IgD-negative memory B cell (primary cell): ENCODE measurements around the gene CEP89. TPM values are rescaled to one million over a fixed set of nuclear protein-coding genes. Genes with fewer than 3 reads are reported as not detected.
A peak's percentile ranks its signal among the peaks of the same experiment; 100 is the strongest.
"Not testable (repeated sequence)": the region's sequence is repeated elsewhere in the genome, so short reads cannot be mapped to it uniquely, and the experiment has no call there.

Experiments used
- H3K27ac Mint-ChIP-seq, 3 donors: one replicate each; pipeline ENCODE4 v1.8.0; 2020 to 2022; ENCODE audit warnings: mild to moderate bottlenecking in 3 of 3, mixed read lengths in 3 of 3, moderate library complexity in 1 of 3
- H3K27me3 Mint-ChIP-seq: one replicate; pipeline ENCODE4 v1.8.0; 2021; ENCODE audit warnings: mixed read lengths
- H3K36me3 Mint-ChIP-seq: one replicate; pipeline ENCODE4 v1.8.0; 2020; ENCODE audit warnings: mild to moderate bottlenecking, mixed read lengths
- H3K4me1 Mint-ChIP-seq, 3 donors: one replicate each; pipeline ENCODE4 v1.8.0; 2020 to 2022; ENCODE audit warnings: mixed read lengths in 3 of 3, mild to moderate bottlenecking in 1 of 3
- H3K4me3 Mint-ChIP-seq, 4 donors: one replicate each; pipeline ENCODE4 v1.8.0; 2020 to 2022; ENCODE audit warnings: mild to moderate bottlenecking in 4 of 4, mixed read lengths in 4 of 4, moderate library complexity in 3 of 4
- H3K9me3 Mint-ChIP-seq, 3 donors: one replicate each; pipeline ENCODE4 v1.8.0; 2020 to 2021; ENCODE audit warnings: mixed read lengths in 3 of 3, mild to moderate bottlenecking in 1 of 3
- polyA plus RNA-seq: library from polyadenylated mRNA; unstranded; fragments of 300-500 nt; fragmentation: Illumina TruSeq; gene quantifications from one replicate; pipeline ENCODE4 v1.2.3, GENCODE V29; 2021

Gene CEP89
- polyA plus RNA-seq, 1 donor from 2014 or later = 11.8 TPM

DNA sequence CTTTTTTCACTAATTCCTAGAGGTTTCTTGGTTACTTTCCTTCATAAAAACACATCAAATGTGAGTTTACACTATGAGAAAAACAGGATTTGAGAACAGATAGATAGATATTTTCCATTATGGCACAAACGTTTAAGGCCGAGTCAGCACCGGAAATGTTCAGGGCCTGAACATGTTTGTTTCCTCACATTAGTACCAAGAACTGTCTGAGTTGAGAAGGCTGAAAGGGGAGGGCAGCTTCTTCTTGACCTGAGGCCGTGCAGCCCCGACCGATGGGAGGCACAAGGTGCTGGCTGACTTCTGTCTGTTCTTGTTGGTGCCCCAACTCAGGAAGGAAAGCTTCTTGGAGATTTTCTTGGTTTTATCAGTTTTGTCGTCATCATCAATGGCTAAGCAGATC is 8.0 kb upstream of the CEP89 start:
- H3K36me3 Mint-ChIP-seq, H3K27me3 Mint-ChIP-seq, H3K27ac Mint-ChIP-seq, H3K9me3 Mint-ChIP-seq, H3K4me3 Mint-ChIP-seq, H3K4me1 Mint-ChIP-seq: not testable (repeated sequence)

DNA sequence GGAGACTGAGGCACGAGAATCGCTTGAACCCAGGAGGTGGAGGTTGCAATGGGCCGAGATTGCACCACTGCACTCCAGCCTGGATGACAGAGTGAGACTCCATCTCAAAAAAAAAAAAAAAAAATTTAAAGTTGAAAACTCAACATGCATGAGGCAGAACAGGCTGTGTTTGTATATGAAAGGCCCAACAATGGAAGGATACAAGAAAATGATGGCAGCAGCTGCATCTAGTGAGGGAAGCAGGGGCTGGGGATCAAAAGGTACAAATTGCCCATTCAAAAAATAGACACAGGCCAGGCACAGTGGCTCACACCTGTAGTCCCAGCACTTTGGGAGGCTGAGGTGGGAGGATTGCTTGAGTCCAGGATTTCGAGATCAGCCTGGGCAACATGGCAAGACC is 6.1 kb upstream of the CEP89 start:
- not testable (repeated sequence) for H3K27me3 Mint-ChIP-seq, H3K4me1 Mint-ChIP-seq, H3K4me3 Mint-ChIP-seq, H3K27ac Mint-ChIP-seq, H3K9me3 Mint-ChIP-seq, H3K36me3 Mint-ChIP-seq

- peaks cover 0 to 2% (median under 1%) of the 10 kb centered on the region in 3 donors for H3K4me1 Mint-ChIP-seq
- no peak overlapping the region for H3K27ac Mint-ChIP-seq
- no peaks in the 10 kb centered on the region for H3K9me3 Mint-ChIP-seq
- H3K36me3 Mint-ChIP-seq = peaks cover 1% of the 10 kb centered on the region
- H3K27me3 Mint-ChIP-seq = no peaks in the 10 kb centered on the region
- no peak overlapping the region for H3K4me3 Mint-ChIP-seq
Observed at GRCh38 chr19:32977280-32977679, 5.5 kb upstream of the CEP89 start.

GRCh38 chr19:32976223-32976805 is 4.6 kb upstream of the CEP89 start:
- H3K27me3 Mint-ChIP-seq = no peaks in the 10 kb centered on the region
- H3K27ac Mint-ChIP-seq = peak overlapping the region in 1 of 3 donors; percentile 54
- no peaks in the 10 kb centered on the region for H3K9me3 Mint-ChIP-seq
- peaks cover 6% of the 10 kb centered on the region for H3K36me3 Mint-ChIP-seq
- peak overlapping the region in 2 of 4 donors; percentile 3 to 61 for H3K4me3 Mint-ChIP-seq
- H3K4me1 Mint-ChIP-seq = peaks cover 6 to 8% (median 8%) of the 10 kb centered on the region in 3 donors

DNA sequence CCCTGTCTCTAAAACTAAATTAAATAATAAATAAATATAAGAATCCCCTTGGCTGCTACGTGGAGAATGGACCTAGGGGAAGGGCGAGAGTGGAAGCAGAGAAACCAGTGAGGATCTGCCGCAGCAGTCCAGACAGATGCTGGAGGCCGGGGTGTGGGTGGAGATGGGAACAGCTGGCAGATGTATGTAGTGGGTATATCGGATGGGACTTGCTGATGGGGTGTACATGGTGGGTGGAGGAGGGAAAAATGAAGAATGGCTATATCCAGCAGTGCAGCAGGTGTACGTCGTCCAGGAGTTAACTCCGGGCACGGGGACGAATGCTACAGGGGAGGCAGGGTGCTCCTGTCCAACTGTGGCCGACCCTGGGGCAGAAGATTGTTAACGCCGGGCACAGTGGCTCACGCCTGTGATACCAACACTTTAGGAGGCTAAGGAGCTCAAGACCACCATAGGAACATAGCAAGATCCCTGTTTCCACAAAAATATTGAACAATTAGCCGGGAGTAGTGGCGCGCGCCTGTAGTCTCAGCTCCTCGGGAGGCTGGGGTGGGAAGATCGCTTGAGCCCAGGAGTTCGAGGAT is 654 bp downstream of the CEP89 start:
- Mint-ChIP-seq H3K27ac (peak overlapping the region; percentile 89 to 98 (median 95)), H3K36me3 (peaks cover 4% of the 10 kb centered on the region), H3K4me1 (peaks cover 12 to 17% (median 12%) of the 10 kb centered on the region in 3 donors), H3K9me3 (no peaks in the 10 kb centered on the region), H3K4me3 (peak overlapping the region; percentile 96 to 99 (median 98)), H3K27me3 (no peaks in the 10 kb centered on the region)

GRCh38 chr19:32969549-32969948 is 2.2 kb downstream of the CEP89 start:
- Mint-ChIP-seq H3K4me3 (peak overlapping the region in 1 of 4 donors; percentile 53), H3K9me3 (no peaks in the 10 kb centered on the region), H3K4me1 (peaks cover 12 to 17% (median 12%) of the 10 kb centered on the region in 3 donors), H3K27me3 (no peaks in the 10 kb centered on the region), H3K27ac (no peak overlapping the region), H3K36me3 (peaks cover 4% of the 10 kb centered on the region)

- Mint-ChIP-seq H3K9me3 (no peaks in the 10 kb centered on the region), H3K27ac (no peak overlapping the region)
Observed at GRCh38 chr19:32966750-32967149, 5.0 kb downstream of the CEP89 start.

GRCh38 chr19:32945260-32945659 is 26.5 kb downstream of the CEP89 start:
- Mint-ChIP-seq H3K4me3 (no peak overlapping the region), H3K9me3 (peaks cover 0 to 6% (median 2%) of the 10 kb centered on the region in 3 donors), H3K36me3 (peaks cover 28% of the 10 kb centered on the region), H3K4me1 (no peaks in the 10 kb centered on the region), H3K27ac (no peak overlapping the region), H3K27me3 (no peaks in the 10 kb centered on the region)

More at GRCh38 chr19:32966750-32967149, 5.0 kb downstream of the CEP89 start:
- Mint-ChIP-seq H3K4me1 (peaks cover 6 to 12% (median 8%) of the 10 kb centered on the region in 3 donors), H3K4me3 (peak overlapping the region in 1 of 4 donors; percentile 84), H3K27me3 (no peaks in the 10 kb centered on the region), H3K36me3 (peaks cover 6% of the 10 kb centered on the region)

GRCh38 chr19:32941273-32941672 is 30.5 kb downstream of the CEP89 start:
- peaks cover 17% of the 10 kb centered on the region for H3K36me3 Mint-ChIP-seq

GRCh38 chr19:32936065-32936464 is 35.7 kb downstream of the CEP89 start:
- H3K9me3 Mint-ChIP-seq = no peaks in the 10 kb centered on the region
- no peak overlapping the region for H3K27ac Mint-ChIP-seq
- H3K4me3 Mint-ChIP-seq = no peak overlapping the region
- H3K36me3 Mint-ChIP-seq = peaks cover 18% of the 10 kb centered on the region
- H3K27me3 Mint-ChIP-seq = no peaks in the 10 kb centered on the region
- no peaks in the 10 kb centered on the region for H3K4me1 Mint-ChIP-seq

More at GRCh38 chr19:32941273-32941672, 30.5 kb downstream of the CEP89 start:
- H3K27ac Mint-ChIP-seq, H3K4me1 Mint-ChIP-seq, H3K9me3 Mint-ChIP-seq, H3K27me3 Mint-ChIP-seq, H3K4me3 Mint-ChIP-seq: not testable (repeated sequence)

DNA sequence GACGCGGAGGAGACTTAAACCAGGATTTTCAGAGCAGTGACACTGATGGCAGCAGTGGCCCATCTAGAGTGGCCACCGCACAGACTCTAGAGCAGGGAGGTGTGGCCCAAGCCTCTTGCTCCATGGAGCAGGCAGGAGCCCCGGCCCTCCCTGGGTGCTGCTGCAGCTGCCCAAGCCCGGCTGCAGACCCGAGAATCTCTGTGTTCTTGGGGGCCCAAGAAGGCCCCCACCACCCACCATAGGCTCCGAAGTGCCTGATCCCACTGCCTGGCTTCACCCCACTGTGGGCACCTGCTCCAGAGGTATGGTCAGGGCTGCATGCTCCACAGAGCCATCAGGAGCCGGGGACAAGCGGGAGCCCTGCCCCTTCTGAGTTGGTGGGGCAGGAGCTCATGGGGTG is 36.1 kb downstream of the CEP89 start:
- Mint-ChIP-seq H3K36me3 (peaks cover 20% of the 10 kb centered on the region), H3K4me3 (no peak overlapping the region), H3K9me3 (no peaks in the 10 kb centered on the region), H3K27me3 (no peaks in the 10 kb centered on the region), H3K27ac (no peak overlapping the region), H3K4me1 (no peaks in the 10 kb centered on the region)

- Mint-ChIP-seq H3K4me3 (peak overlapping the region in 1 of 4 donors; percentile 47), H3K27me3 (no peaks in the 10 kb centered on the region), H3K4me1 (no peaks in the 10 kb centered on the region), H3K27ac (peak overlapping the region in 1 of 3 donors; percentile 82), H3K9me3 (peaks cover 0 to 4% (median 3%) of the 10 kb centered on the region in 3 donors), H3K36me3 (peaks cover 35% of the 10 kb centered on the region)
Observed at GRCh38 chr19:32933571-32933970, 38.2 kb downstream of the CEP89 start.

GRCh38 chr19:32930567-32930966 is 41.2 kb downstream of the CEP89 start:
- peaks cover 0 to 8% (median 7%) of the 10 kb centered on the region in 3 donors for H3K9me3 Mint-ChIP-seq
- H3K27me3 Mint-ChIP-seq = no peaks in the 10 kb centered on the region
- no peaks in the 10 kb centered on the region for H3K4me1 Mint-ChIP-seq
- H3K36me3 Mint-ChIP-seq = peaks cover 40% of the 10 kb centered on the region
- no peak overlapping the region for H3K4me3 Mint-ChIP-seq
- H3K27ac Mint-ChIP-seq = no peak overlapping the region

GRCh38 chr19:32928806-32929205 is 43.0 kb downstream of the CEP89 start:
- peaks cover 31% of the 10 kb centered on the region for H3K36me3 Mint-ChIP-seq
- H3K4me1 Mint-ChIP-seq = no peaks in the 10 kb centered on the region
- H3K9me3 Mint-ChIP-seq = peaks cover 0 to 8% (median 7%) of the 10 kb centered on the region in 3 donors
- no peak overlapping the region for H3K4me3 Mint-ChIP-seq
- no peaks in the 10 kb centered on the region for H3K27me3 Mint-ChIP-seq
- H3K27ac Mint-ChIP-seq = no peak overlapping the region

DNA sequence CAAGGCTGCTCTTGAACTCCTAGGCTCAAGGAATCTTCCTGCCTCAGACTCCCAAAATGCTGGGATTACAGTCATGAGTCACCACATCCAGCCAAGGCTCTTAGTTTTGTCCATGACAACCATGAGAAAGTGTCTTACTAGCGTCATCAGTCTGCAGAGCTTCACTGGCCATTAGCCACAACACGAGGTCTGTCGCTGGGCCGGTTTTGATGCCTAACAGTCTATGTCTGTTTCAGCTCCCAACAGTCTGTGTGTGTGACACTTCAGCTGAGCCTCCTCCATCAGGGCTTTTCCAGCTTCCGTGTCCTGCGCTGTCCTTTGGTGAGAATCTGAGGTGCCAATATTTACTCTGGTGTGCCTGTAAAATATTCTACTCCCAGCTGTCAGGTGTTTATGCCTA is 47.6 kb downstream of the CEP89 start:
- peaks cover 20% of the 10 kb centered on the region for H3K36me3 Mint-ChIP-seq
- peaks cover 0 to 1% (median 1%) of the 10 kb centered on the region in 3 donors for H3K4me1 Mint-ChIP-seq
- H3K9me3 Mint-ChIP-seq = peaks cover 0 to 8% (median 6%) of the 10 kb centered on the region in 3 donors
- no peaks in the 10 kb centered on the region for H3K27me3 Mint-ChIP-seq
- no peak overlapping the region for H3K4me3 Mint-ChIP-seq
- no peak overlapping the region for H3K27ac Mint-ChIP-seq

GRCh38 chr19:32921624-32922023 is 50.1 kb downstream of the CEP89 start:
- no peaks in the 10 kb centered on the region for H3K9me3 Mint-ChIP-seq
- H3K4me3 Mint-ChIP-seq = no peak overlapping the region
- no peaks in the 10 kb centered on the region for H3K27me3 Mint-ChIP-seq
- no peak overlapping the region for H3K27ac Mint-ChIP-seq
- H3K4me1 Mint-ChIP-seq = peaks cover 0 to 4% (median 1%) of the 10 kb centered on the region in 3 donors
- H3K36me3 Mint-ChIP-seq = peaks cover 13% of the 10 kb centered on the region
